Left ventricle myocardium inferior (tissue), 1 donor: ENCODE results near the gene ADAMTS12. TPM values are rescaled to one million over a fixed set of nuclear protein-coding genes. Genes with fewer than 3 reads are reported as not detected.

ENCODE experiments used
- DNase-seq: peaks from one replicate; pipeline ENCODE4 v3.0.0-alpha.2; 2020
- H3K27ac ChIP-seq: fragments of 200-600 bp; replicated peaks from 2 replicates; pipeline ENCODE4 v1.8.0; 2021
- H3K27me3 ChIP-seq: fragments of 200-600 bp; 2 replicates; pipeline ENCODE4 v1.8.0; 2021; ENCODE audit warnings: low read depth
- H3K36me3 ChIP-seq: fragments of 200-600 bp; 2 replicates; pipeline ENCODE4 v1.8.0; 2021
- H3K4me1 ChIP-seq: fragments of 200-600 bp; 2 replicates; pipeline ENCODE4 v1.8.0; 2021
- H3K4me3 ChIP-seq: fragments of 200-600 bp; 2 replicates; pipeline ENCODE4 v1.8.0; 2021; ENCODE audit warnings: mild to moderate bottlenecking, moderate library complexity
- H3K9me3 ChIP-seq: fragments of 200-600 bp; replicated peaks from 2 replicates; pipeline ENCODE4 v1.8.0; 2021
- CTCF ChIP-seq: fragments of 200-600 bp; IDR thresholded peaks from 2 replicates; pipeline ENCODE4 v1.8.0; 2021; ENCODE audit warnings: antibody characterized with exemption, mild to moderate bottlenecking, borderline replicate concordance
- intact Hi-C: fragments of 100-400 bp; cut with micrococcal nuclease; formaldehyde crosslinking; loops from one replicate; pipeline ENCODE4 v1.11.0; 2022
- total RNA-seq: library from RNA; stranded (reverse); fragmentation: NEBNext Ultra II Directional; extraction: Animal tissue kit (Norgen Biotek cat#: 25700); gene quantifications from one replicate; pipeline ENCODE4 v1.2.1, GENCODE V29; 2021
- donor health status: DM: no; HTN: yes; CAD: no; lungs with severe emphysema.

The ADAMTS12 gene
- total RNA-seq, 1 donor from 2014 or later: 0.85 TPM

GRCh38 chr5:33894566-33894965, 2.8 kb upstream of the ADAMTS12 start:
- Histone ChIP-seq H3K4me3 (no peak overlapping the region), H3K9me3 (no peaks in the 10 kb centered on the region), H3K36me3 (no peaks in the 10 kb centered on the region), H3K27ac (no peak overlapping the region), H3K4me1 (peaks cover 22% of the 10 kb centered on the region), H3K27me3 (peaks cover 62% of the 10 kb centered on the region)
- TF ChIP-seq CTCF: no peak
- intact Hi-C loops: no loop called here
- no peak for DNase-seq

DNA sequence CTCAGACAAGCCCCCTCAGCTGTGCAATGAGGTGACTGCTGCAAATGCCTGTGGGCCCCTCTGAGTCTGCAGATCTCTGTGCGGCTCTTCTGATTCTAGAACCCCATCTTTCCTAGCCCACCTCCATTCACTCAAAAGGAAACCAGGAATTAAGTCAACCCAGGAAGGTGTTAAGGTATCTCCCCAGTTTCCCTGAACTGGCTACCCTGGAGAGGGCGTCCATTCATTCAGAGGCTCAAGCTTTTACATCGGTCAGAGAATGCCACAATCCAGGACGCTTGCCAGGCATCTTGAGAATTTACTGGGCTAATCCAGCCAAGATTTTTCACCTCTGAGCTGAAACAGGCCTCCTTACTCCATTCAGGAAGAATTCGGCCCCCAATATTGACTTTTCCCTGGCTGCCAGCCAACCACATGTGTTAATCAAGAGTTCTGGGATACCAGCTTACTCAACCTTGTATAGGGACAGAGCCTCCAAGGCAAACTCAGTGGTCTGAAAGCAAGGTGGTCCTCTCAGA, 889 bp upstream of the ADAMTS12 start:
- peak overlapping the region; percentile 69 for H3K27ac ChIP-seq
- peaks cover 22% of the 10 kb centered on the region for H3K4me1 ChIP-seq
- no peak for DNase-seq
- no peaks in the 10 kb centered on the region for H3K9me3 ChIP-seq
- intact Hi-C loops: no loop called here
- peaks cover 81% of the 10 kb centered on the region for H3K27me3 ChIP-seq
- H3K36me3 ChIP-seq: no peaks in the 10 kb centered on the region
- TF ChIP-seq CTCF: no peak
- H3K4me3 ChIP-seq: peak overlapping the region; percentile 66

DNA sequence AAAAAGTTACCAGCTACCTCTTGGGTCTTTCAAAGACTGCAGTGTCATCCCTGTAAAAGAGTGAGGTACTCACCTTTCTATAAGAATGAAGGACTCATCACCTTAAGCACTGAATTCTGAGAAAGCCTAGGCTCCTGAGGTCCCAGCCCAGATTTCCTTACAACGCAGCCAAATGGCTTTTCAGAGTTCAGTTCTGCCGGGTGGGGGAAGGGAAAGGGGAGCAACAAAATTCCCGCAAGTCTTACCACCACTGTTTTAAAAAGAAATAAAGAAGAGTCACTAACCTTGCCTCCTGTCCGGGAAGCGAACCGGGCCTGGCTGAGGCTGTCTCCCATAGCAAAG, 373 bp downstream of the ADAMTS12 start:
- intact Hi-C loops: no loop called here
- peaks cover 92% of the 10 kb centered on the region for H3K27me3 ChIP-seq
- H3K9me3 ChIP-seq: no peaks in the 10 kb centered on the region
- no peaks in the 10 kb centered on the region for H3K36me3 ChIP-seq
- H3K27ac ChIP-seq: peak overlapping the region; percentile 69
- no peak for DNase-seq
- peak overlapping the region; percentile 66 for H3K4me3 ChIP-seq
- no peak for TF ChIP-seq CTCF
- H3K4me1 ChIP-seq: peaks cover 22% of the 10 kb centered on the region

- intact Hi-C loops: no loop called here
- Histone ChIP-seq H3K36me3 (no peaks in the 10 kb centered on the region), H3K27ac (peak overlapping the region; percentile 69), H3K4me1 (peaks cover 22% of the 10 kb centered on the region), H3K9me3 (no peaks in the 10 kb centered on the region), H3K4me3 (peak overlapping the region; percentile 66), H3K27me3 (peaks cover 88% of the 10 kb centered on the region)
- no peak for TF ChIP-seq CTCF
- no peak for DNase-seq
Observed at GRCh38 chr5:33890131-33891032, 1.4 kb downstream of the ADAMTS12 start.

DNA sequence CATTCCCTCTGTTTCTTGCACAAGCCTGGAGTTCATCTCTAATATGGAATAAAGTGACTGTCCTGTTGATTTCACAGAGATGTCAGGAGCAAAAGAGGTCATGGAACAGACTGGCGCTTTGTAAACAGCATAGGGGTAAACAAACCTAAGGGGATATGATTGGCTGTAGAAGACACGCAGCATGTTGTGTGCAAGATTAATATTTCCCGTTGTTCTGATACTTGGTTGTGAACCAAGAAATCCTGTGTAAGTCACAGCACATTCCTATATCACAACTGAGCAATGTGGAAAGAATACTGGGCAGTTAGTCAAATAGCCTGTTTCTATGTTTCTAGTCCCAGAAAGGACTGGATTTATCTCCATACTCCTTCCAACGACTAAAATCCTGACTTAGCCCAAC, 3.2 kb downstream of the ADAMTS12 start:
- H3K4me1 ChIP-seq: peaks cover 22% of the 10 kb centered on the region
- peaks cover 75% of the 10 kb centered on the region for H3K27me3 ChIP-seq
- no peak for TF ChIP-seq CTCF
- H3K9me3 ChIP-seq: no peaks in the 10 kb centered on the region
- DNase-seq: no peak
- intact Hi-C loops: no loop called here
- peak overlapping the region; percentile 30 for H3K27ac ChIP-seq
- H3K36me3 ChIP-seq: no peaks in the 10 kb centered on the region
- peak overlapping the region; percentile 19 for H3K4me3 ChIP-seq
